Measurements from ENCODE around the gene TUBB8. TPM values are rescaled to one million over a fixed set of nuclear protein-coding genes. Genes with fewer than 3 reads are reported as not detected.

TUBB8 gene
- total RNA-seq, 4 donors from 2014 or later: not detected

DNA sequence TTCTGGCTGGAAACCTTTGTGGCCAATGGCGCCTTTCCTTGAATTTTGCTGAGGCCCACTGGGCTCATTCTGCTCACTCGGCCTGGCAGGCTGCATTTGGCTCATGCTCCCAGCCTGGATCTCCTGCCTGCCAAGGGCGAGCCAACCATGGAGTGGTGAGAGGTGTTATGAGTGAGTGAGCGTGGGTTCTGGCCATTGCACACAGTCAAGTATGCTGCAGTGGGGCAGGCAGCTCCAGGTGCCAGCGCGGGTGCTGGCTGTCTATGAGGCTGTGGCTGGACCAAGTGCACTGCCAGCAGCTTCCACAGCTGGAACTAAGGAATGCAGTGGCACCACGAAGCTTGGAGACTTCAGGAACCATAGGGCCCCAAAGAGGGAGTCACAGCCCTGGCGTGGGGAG lies 42.2 kb upstream of the TUBB8 start:
- no peak for DNase-seq (ENCODE audit: low spot score in 2 of 2)
- 72 to 77% methylated on average over 6 to 8 of the region's 8 CpGs for WGBS, 2 donors
- no peak overlapping the region for H3K4me3 ChIP-seq (ENCODE audit: low read depth, poor library complexity, severe bottlenecking)
- intact Hi-C loops (cut with DNase I; ENCODE audit: low total_unique reads): no loop called here
- no peak for TF ChIP-seq POLR2A (IDR thresholded peaks at IDR 0.05)
- TF ChIP-seq, protein P1, sequence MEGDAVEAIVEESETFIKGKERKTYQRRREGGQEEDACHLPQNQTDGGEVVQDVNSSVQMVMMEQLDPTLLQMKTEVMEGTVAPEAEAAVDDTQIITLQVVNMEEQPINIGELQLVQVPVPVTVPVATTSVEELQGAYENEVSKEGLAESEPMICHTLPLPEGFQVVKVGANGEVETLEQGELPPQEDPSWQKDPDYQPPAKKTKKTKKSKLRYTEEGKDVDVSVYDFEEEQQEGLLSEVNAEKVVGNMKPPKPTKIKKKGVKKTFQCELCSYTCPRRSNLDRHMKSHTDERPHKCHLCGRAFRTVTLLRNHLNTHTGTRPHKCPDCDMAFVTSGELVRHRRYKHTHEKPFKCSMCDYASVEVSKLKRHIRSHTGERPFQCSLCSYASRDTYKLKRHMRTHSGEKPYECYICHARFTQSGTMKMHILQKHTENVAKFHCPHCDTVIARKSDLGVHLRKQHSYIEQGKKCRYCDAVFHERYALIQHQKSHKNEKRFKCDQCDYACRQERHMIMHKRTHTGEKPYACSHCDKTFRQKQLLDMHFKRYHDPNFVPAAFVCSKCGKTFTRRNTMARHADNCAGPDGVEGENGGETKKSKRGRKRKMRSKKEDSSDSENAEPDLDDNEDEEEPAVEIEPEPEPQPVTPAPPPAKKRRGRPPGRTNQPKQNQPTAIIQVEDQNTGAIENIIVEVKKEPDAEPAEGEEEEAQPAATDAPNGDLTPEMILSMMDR (IDR thresholded peaks at IDR 0.05): no peak

DNA sequence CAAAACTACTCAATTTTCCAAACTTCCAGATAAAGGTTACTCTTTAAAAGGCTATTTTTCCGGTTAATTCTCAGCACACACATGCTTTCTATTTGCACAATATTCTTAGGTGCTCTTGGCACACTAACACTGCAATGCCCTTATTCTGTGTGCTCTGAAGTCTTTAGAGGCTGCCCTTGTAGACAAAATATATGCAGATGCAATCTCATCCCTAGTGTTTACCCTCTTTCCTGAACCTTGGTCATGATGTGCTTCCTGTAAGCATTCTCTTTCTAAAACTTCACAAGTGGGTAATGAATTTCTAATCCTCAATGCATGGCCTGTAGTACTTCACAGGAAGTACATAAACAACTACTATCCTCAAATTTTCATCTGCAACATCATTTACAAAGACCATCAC lies 41.1 kb upstream of the TUBB8 start:
- TF ChIP-seq POLR2A (IDR thresholded peaks at IDR 0.05): no peak
- TF ChIP-seq, protein P1 (IDR thresholded peaks at IDR 0.05): no peak
- WGBS, 2 donors: 80 to 82% methylated on average over 1 of the region's 1 CpG
- no peak overlapping the region for H3K4me3 ChIP-seq (ENCODE audit: low read depth, poor library complexity, severe bottlenecking)
- DNase-seq (ENCODE audit: low spot score in 2 of 2): no peak
- intact Hi-C loops (cut with DNase I; ENCODE audit: low total_unique reads): no loop called here

DNA sequence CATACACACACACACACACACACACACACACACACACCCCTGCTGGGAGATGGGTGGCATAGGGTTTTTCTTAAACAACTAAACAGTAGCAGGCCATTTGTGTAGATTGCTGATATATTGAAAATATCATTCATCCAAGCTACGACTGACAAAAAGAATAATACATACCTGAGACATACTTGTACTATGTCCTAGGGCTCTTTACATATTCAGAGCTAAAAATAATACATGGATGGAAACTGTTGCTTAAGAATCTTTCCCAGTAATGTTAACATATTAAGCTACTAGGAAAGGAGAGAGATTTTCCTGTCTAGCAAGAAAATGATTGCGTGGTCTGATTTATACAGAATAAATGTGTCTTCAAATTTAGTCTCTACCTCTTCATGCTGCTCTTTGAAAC lies 40.2 kb upstream of the TUBB8 start:
- H3K4me3 ChIP-seq (ENCODE audit: low read depth, poor library complexity, severe bottlenecking): no peak overlapping the region
- no peak for DNase-seq (ENCODE audit: low spot score in 2 of 2)
- TF ChIP-seq POLR2A (IDR thresholded peaks at IDR 0.05): no peak
- TF ChIP-seq, protein P1 (IDR thresholded peaks at IDR 0.05): no peak
- WGBS, 2 donors: 45 to 55% methylated on average over 2 of the region's 2 CpGs
- intact Hi-C loops (cut with DNase I; ENCODE audit: low total_unique reads): no loop called here

DNA sequence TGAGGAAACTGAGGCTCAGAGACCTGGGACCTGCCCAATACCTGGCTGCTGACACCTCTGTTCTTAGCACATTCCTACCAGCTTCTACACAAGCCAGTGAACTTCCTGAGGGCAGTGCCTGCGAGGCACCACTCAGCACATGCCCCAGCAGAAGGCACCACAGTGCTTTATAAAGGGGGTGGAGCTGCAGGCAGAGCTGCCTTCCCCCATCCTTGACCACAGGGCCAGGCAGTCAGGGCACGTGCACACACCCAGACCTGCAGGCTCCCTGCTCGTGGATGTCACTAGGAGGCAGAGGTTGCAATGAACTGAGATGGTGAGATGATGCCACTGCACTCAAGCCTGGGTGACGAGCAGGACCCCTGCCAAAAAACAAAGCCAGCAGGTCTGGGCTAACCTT lies 39.2 kb upstream of the TUBB8 start:
- whole genome bisulfite sequencing, 2 donors: 33 to 50% methylated on average over 4 of the region's 4 CpGs
- no peak for DNase-seq (ENCODE audit: low spot score in 2 of 2)
- no peak overlapping the region for H3K4me3 ChIP-seq (ENCODE audit: low read depth, poor library complexity, severe bottlenecking)
- TF ChIP-seq POLR2A (IDR thresholded peaks at IDR 0.05): no peak
- TF ChIP-seq, protein P1 (IDR thresholded peaks at IDR 0.05): no peak
- intact Hi-C loops (cut with DNase I; ENCODE audit: low total_unique reads): no loop called here

DNA sequence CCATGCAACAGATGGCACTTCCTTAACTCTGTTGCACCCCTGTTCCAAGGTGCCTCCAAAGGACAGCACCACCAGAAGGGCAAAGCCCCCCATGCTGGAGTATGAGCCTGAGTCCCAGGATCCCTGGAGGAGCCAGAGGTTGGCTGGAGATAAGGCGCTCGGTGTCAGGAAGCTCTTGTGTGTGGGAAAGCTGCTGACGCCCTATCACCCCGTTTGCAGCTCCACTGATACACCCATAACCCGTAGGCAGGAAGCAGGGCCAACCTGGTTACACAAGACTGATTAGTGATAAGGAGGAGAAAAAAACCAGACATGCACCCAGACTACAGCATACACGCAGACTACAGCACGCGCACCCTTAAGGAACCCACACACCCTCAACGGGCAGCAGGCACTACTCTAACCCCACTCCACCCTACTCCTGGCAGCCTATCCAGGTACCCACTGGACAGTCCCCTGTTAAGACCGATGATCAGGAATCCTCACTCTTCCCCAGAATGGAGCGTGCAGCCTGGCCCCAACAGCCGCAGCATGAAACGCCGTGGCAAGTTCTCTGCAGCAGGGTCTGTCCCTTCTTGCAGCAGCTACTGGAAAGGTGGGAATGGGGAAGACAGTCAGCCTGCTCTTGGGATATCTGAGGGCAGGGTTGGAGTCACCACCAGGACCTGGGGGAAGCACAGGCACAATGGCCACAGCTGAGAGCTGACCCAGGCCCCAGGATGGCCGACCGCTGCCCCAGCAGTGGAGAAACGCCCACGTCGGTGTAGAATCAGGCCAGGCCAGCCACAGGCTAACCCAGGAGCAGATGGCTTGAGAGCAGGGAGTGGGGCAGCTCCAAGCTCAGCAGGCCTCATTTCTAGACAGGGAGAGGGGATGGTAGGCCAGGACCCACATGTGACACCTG lies 38.3 kb upstream of the TUBB8 start:
- TF ChIP-seq POLR2A (IDR thresholded peaks at IDR 0.05): no peak
- TF ChIP-seq, protein P1 (IDR thresholded peaks at IDR 0.05): no peak
- intact Hi-C loops (cut with DNase I; ENCODE audit: low total_unique reads): no loop called here
- no peak for DNase-seq (ENCODE audit: low spot score in 2 of 2)
- WGBS, 2 donors: 74 to 75% methylated on average over 19 of the region's 19 CpGs
- H3K4me3 ChIP-seq (ENCODE audit: low read depth, poor library complexity, severe bottlenecking): no peak overlapping the region

All from lower leg skin (tissue), 4 donors.